HepG2 (cell line): ENCODE results near the gene SLC38A8. TPM values are rescaled to one million over a fixed set of nuclear protein-coding genes. Genes with fewer than 3 reads are reported as not detected.
A peak's percentile ranks its signal among the peaks of the same experiment; 100 is the strongest.

Experiments
- ARNTL ChIP-seq: sonication (generic); formaldehyde crosslinking; IDR thresholded peaks from 2 replicates; pipeline ENCODE4 v1.4.0; 2020; ENCODE audit warnings: mild to moderate bottlenecking, missing genetic modification reagents
- BRF2 ChIP-seq: sonication (generic); formaldehyde crosslinking; IDR thresholded peaks from 2 replicates; pipeline ENCODE4 v1.8.1; 2022; ENCODE audit warnings: mild to moderate bottlenecking, missing genetic modification reagents
- ETS1 ChIP-seq: sonication (generic); formaldehyde crosslinking; IDR thresholded peaks from 2 replicates; pipeline ENCODE4 v1.4.0; 2020; ENCODE audit warnings: missing genetic modification reagents
- GABPB1 ChIP-seq: IDR thresholded peaks from 2 replicates; pipeline ENCODE4 v1.6.1; 2016; ENCODE audit warnings: mild to moderate bottlenecking, missing genetic modification reagents, moderate library complexity, missing compliant biosample characterization
- NONO ChIP-seq, 2 experiments: fragments of 450-650 bp in 1 of 2; sonication (generic) in 1 of 2; formaldehyde crosslinking in 1 of 2; IDR thresholded peaks in 1 of 2; conservative IDR thresholded peaks in 1 of 2; 2 replicates each; pipeline versions ENCODE4 v1.6.1 to v1.8.0; 2017 to 2022; ENCODE audit warnings: mild to moderate bottlenecking in 1 of 2, missing genetic modification reagents in 1 of 2, moderate library complexity in 1 of 2
- STAG1 ChIP-seq: sonication (generic); formaldehyde crosslinking; IDR thresholded peaks from 2 replicates; pipeline ENCODE4 v1.4.0; 2020; ENCODE audit warnings: missing genetic modification reagents
- ZBTB8A ChIP-seq: sonication (generic); formaldehyde crosslinking; IDR thresholded peaks from 2 replicates; pipeline ENCODE4 v1.4.0; 2020; ENCODE audit warnings: mild to moderate bottlenecking, low read depth, missing genetic modification reagents, borderline replicate concordance
- ZKSCAN8 ChIP-seq: IDR thresholded peaks from 2 replicates; pipeline ENCODE4 v1.6.1; 2016; ENCODE audit warnings: borderline replicate concordance, missing genetic modification reagents, missing compliant biosample characterization
- ZNF20 ChIP-seq: sonication (generic); formaldehyde crosslinking; IDR thresholded peaks from 2 replicates; pipeline ENCODE4 v1.4.0; 2020; ENCODE audit warnings: mild to moderate bottlenecking, moderate library complexity, missing genetic modification reagents
- ZNF337 ChIP-seq: sonication (generic); formaldehyde crosslinking; IDR thresholded peaks from 2 replicates; pipeline ENCODE4 v1.5.1; 2020; ENCODE audit warnings: missing genetic modification reagents, low read depth, mild to moderate bottlenecking, borderline replicate concordance
- ZNF407 ChIP-seq: sonication (generic); formaldehyde crosslinking; IDR thresholded peaks from one replicate; pipeline ENCODE4 v1.5.1; 2020; ENCODE audit warnings: mild to moderate bottlenecking, missing genetic modification reagents; ENCODE audit errors: not compliant biosample characterization
- ZNF441 ChIP-seq: sonication (generic); formaldehyde crosslinking; IDR thresholded peaks from 2 replicates; pipeline ENCODE4 v1.7.0; 2021; ENCODE audit warnings: missing genetic modification reagents, borderline replicate concordance
- ZNF451 ChIP-seq: sonication (generic); formaldehyde crosslinking; IDR thresholded peaks from 2 replicates; pipeline ENCODE4 v1.5.0; 2020; ENCODE audit warnings: mild to moderate bottlenecking, missing genetic modification reagents
- ZNF710 ChIP-seq: sonication (generic); formaldehyde crosslinking; IDR thresholded peaks from 2 replicates; pipeline ENCODE4 v1.5.0; 2020; ENCODE audit warnings: mild to moderate bottlenecking, missing genetic modification reagents, borderline replicate concordance
- ZZZ3 ChIP-seq: sonication (generic); formaldehyde crosslinking; IDR thresholded peaks from 2 replicates; pipeline ENCODE4 v1.4.0; 2020; ENCODE audit warnings: missing genetic modification reagents, mild to moderate bottlenecking, borderline replicate concordance
- polyA plus RNA-seq, 8 experiments: library from polyadenylated mRNA; depleted of rRNA in 3 of 8; stranded (reverse) in 7 of 8; unstranded in 1 of 8; fragments of >200 nt; fragmentation: Illumina TruSeq in 4 of 8; extraction: Trizol in 4 of 8; gene quantifications; 2 replicates each; pipeline versions ENCODE4 v1.2.1 to v1.2.3, GENCODE V29; 2011 to 2016; ENCODE audit warnings: low read depth in 4 of 8, missing spikeins in 1 of 8, mixed read lengths in 1 of 8; ENCODE audit not compliant: insufficient read depth in 1 of 8
- total RNA-seq, 5 experiments: library from RNA; depleted of rRNA; stranded (reverse); fragments of >200 nt; fragmentation: Illumina TruSeq; extraction: Trizol; gene quantifications; 2 replicates each; pipeline ENCODE4 v1.2.3, GENCODE V29; 2016; ENCODE audit warnings: low read depth in 1 of 5

SLC38A8 gene
- total and polyA plus RNA-seq, 2 of the 13 experiments (the other 11 are each of a cell fraction or from before 2014, with no cell fraction given): 0.24 to 0.37 TPM

GRCh38 chr16:83967838-83968305, 74.7 kb downstream of the SLC38A8 start, which contains the start of gene NECAB2 (continued):
- TF ChIP-seq BRF2: no peak
- TF ChIP-seq ZZZ3 (CRISPR knock-in tag): no peak
- no peak for TF ChIP-seq ETS1 (CRISPR knock-in tag)
- TF ChIP-seq NONO (IDR thresholded peaks at IDR 0.05): no peak
- TF ChIP-seq NONO (CRISPR knock-in tag; conservative IDR thresholded peaks at IDR 0.05): no peak
- TF ChIP-seq ZNF337 (CRISPR knock-in tag): no peak
- no peak for TF ChIP-seq ZNF407 (CRISPR knock-in tag)
- no peak for TF ChIP-seq GABPB1
- TF ChIP-seq STAG1 (CRISPR knock-in tag): peak; percentile 56
- no peak for TF ChIP-seq ARNTL (CRISPR knock-in tag)
- peak; percentile 62; the same call in 1 of the 2 replicates for TF ChIP-seq ZNF710 (CRISPR knock-in tag)
- TF ChIP-seq ZNF441 (CRISPR knock-in tag): no peak
- TF ChIP-seq ZBTB8A (CRISPR knock-in tag): no peak
- no peak for TF ChIP-seq ZNF451 (CRISPR knock-in tag)
- no peak for TF ChIP-seq ZNF20 (CRISPR knock-in tag)
- TF ChIP-seq ZKSCAN8 (CRISPR knock-in tag): no peak
